Activated T-helper 1 cell treated with anti-CD3 and anti-CD28 coated beads, Interleukin-12 subunit alpha, Interleukin-12 subunit beta, Interleukin-2, Interleukin-4 antibody, amounts not matched to agents 30 ng/mL and 10 ng/mL and 1 ng/mL, durations not matched to agents 14 hours and 24 hours and 36 hours (primary cell): Measurements from ENCODE around the gene RGN. TPM values are rescaled to one million over a fixed set of nuclear protein-coding genes. Genes with fewer than 3 reads are reported as not detected.
"Not testable (repeated sequence)": the region's sequence is repeated elsewhere in the genome, so short reads cannot be mapped to it uniquely, and the experiment has no call there.

Experiments
- DNase-seq: peaks from one replicate; pipeline ENCODE4 v3.0.0; 2021; ENCODE audit warnings: low spot score
- H3K27ac Mint-ChIP-seq: one replicate; pipeline ENCODE4 v1.8.0; 2021; ENCODE audit warnings: mild to moderate bottlenecking, mixed read lengths
- H3K27me3 Mint-ChIP-seq: one replicate; pipeline ENCODE4 v1.8.0; 2022; ENCODE audit warnings: mild to moderate bottlenecking, moderate library complexity, mixed read lengths; ENCODE audit not compliant: insufficient read depth
- H3K36me3 Mint-ChIP-seq: one replicate; pipeline ENCODE4 v1.8.0; 2021; ENCODE audit warnings: low read depth, mixed read lengths
- H3K4me1 Mint-ChIP-seq: one replicate; pipeline ENCODE4 v1.8.0; 2021; ENCODE audit warnings: low read depth, mixed read lengths
- H3K4me3 Mint-ChIP-seq: one replicate; pipeline ENCODE4 v1.8.0; 2021; ENCODE audit warnings: mild to moderate bottlenecking, moderate library complexity, mixed read lengths
- H3K9me3 Mint-ChIP-seq: one replicate; pipeline ENCODE4 v1.8.0; 2021; ENCODE audit warnings: mixed read lengths
- intact Hi-C: fragments of 100-400 bp; cut with micrococcal nuclease; formaldehyde crosslinking; loops from one replicate; pipeline ENCODE4 v1.15.1; 2024
- total RNA-seq: library from RNA; stranded (reverse); gene quantifications from 2 replicates; pipeline ENCODE4 v1.2.3, GENCODE V29; 2022

Gene RGN
- total RNA-seq, 1 donor from 2014 or later, result not detected

DNA sequence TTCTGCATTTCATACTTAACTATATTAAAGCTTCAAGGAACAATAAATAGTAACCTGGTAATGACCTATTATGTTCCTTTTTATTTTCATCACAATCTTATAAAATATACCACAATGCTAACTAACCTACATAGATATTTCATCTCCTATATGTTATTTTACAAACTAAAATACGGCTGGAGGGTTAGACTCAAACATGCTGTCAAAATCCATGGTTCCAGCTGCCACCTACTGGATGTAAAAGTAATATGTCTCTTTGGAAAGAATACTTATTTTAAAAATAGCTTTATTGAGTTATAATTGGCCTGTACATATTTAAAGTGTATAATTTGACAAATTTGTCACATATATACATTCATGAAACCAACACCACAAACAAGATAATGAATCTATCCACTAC, 15.0 kb downstream of the RGN start:
- Mint-ChIP-seq H3K27me3 (peaks cover 2% of the 10 kb centered on the region), H3K9me3 (no peaks in the 10 kb centered on the region), H3K27ac (no peak overlapping the region), H3K4me3 (no peak overlapping the region), H3K36me3 (no peaks in the 10 kb centered on the region), H3K4me1 (no peaks in the 10 kb centered on the region)
- intact Hi-C loops, result loop anchor here (5.0 kb wide), 1 partner anchor 336 kb away; the partner anchor contains the start of gene SLC9A7
- no peak for DNase-seq

DNA sequence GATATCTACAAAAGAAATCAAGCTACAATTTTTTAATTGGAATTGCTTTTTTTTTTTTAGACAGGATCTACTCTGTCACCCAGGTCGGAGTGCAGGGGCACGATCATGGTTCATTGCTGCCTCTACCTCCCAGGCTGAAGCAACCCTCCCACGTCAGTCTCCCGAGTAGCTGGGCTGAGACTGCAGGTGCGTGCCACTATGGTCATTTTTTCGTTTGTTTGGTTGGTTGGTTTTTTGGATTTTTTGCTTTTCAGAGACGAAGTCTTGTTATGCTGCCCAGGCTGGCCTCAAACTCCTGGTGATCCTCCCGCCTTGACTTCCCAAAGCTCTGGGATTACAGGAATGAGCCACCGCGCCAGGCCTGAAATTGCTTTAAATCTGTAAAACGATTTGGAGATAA, 15.6 kb downstream of the RGN start:
- H3K9me3 Mint-ChIP-seq, result no peaks in the 10 kb centered on the region
- no peaks in the 10 kb centered on the region for H3K4me1 Mint-ChIP-seq
- no peak for DNase-seq
- peaks cover 2% of the 10 kb centered on the region for H3K27me3 Mint-ChIP-seq
- intact Hi-C loops, result loop anchor here (5.0 kb wide), 1 partner anchor 337 kb away; the partner anchor contains the start of gene SLC9A7
- H3K27ac Mint-ChIP-seq, result no peak overlapping the region
- no peak overlapping the region for H3K4me3 Mint-ChIP-seq
- H3K36me3 Mint-ChIP-seq, result no peaks in the 10 kb centered on the region

DNA sequence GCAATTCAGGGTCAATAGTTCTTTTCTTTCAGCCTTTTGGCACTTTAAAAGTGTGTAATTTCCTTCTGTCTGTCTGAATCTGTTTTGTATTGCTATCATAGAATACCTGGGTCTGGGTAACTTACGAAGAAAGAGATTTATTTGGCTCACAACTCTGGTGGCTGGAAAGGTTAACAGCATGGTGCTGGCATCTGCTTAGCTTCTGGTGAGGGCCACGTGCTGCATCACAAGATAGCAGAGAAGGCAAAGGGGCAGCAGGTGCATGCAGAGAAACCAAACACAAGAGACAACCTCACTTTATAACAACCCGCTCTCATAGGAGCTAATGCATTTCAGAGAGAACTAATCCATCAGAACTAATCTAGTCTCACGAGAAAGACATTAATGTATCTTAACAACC, 18.8 kb downstream of the RGN start:
- H3K36me3 Mint-ChIP-seq, result no peaks in the 10 kb centered on the region
- intact Hi-C loops, result no loop called here
- H3K9me3 Mint-ChIP-seq, result no peaks in the 10 kb centered on the region
- H3K4me3 Mint-ChIP-seq, result no peak overlapping the region
- H3K27ac Mint-ChIP-seq, result no peak overlapping the region
- no peaks in the 10 kb centered on the region for H3K4me1 Mint-ChIP-seq
- DNase-seq, result no peak
- no peaks in the 10 kb centered on the region for H3K27me3 Mint-ChIP-seq

DNA sequence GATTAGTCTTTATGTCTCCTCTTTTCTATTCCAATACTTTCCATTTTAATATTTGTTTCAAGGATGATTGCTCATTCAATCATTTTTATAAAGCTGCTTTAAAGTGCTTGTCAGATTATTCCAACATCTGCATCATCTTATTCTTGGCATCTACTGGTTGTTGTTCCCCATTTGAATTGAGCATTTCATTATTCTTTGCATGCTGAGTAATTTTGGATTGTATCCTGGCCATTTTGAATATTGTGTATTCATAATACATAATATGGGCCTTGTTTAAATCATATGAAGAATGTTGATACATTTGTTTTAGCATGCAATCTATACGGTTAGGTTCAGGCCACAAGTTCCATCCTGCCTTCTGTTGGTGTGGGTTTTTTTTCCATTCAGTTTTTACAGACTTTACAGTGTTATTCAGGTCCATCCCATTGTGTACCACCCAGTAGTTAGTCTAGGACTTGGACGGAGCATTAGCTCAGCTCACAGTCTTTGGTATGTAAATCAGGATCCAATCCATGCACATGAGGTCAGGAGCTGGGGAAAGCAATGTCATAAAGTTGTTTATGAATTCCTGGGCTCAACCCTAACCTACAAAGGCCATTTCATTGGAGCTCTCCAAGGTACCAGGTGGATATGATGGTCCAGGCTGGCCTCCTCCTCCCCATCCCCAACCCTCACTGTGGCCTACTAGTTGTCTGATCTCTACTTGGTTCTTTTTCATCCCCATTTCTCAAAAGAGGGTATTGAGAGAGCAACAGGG, 20.3 kb downstream of the RGN start:
- H3K27me3 Mint-ChIP-seq, result no peaks in the 10 kb centered on the region
- H3K36me3 Mint-ChIP-seq, result no peaks in the 10 kb centered on the region
- no peak for DNase-seq
- intact Hi-C loops, result no loop called here
- H3K4me3 Mint-ChIP-seq, result no peak overlapping the region
- no peaks in the 10 kb centered on the region for H3K9me3 Mint-ChIP-seq
- no peaks in the 10 kb centered on the region for H3K4me1 Mint-ChIP-seq
- no peak overlapping the region for H3K27ac Mint-ChIP-seq

DNA sequence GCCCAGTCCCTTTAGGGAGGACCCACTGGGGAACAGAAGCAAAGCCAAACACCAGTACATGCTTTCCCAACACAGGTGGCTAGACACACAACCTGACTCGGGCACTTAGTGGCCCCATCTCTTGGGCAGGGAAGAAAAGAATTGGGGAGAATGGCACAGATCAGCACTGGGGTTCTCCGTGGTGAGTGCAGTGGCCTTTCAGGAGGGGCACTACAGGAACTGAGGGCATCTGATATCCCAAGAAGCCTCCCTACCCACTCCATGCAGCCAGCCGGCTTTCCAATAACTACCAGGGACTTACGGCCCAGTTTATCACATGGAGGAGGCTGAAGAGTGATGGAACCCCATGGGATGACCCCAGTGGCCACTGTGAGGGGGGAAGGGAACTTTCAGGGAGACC, 23.0 kb downstream of the RGN start:
- no peak for DNase-seq
- H3K9me3 Mint-ChIP-seq, result no peaks in the 10 kb centered on the region
- no peaks in the 10 kb centered on the region for H3K27me3 Mint-ChIP-seq
- no peak overlapping the region for H3K4me3 Mint-ChIP-seq
- H3K27ac Mint-ChIP-seq, result no peak overlapping the region
- intact Hi-C loops, result no loop called here
- H3K4me1 Mint-ChIP-seq, result no peaks in the 10 kb centered on the region
- H3K36me3 Mint-ChIP-seq, result no peaks in the 10 kb centered on the region

DNA sequence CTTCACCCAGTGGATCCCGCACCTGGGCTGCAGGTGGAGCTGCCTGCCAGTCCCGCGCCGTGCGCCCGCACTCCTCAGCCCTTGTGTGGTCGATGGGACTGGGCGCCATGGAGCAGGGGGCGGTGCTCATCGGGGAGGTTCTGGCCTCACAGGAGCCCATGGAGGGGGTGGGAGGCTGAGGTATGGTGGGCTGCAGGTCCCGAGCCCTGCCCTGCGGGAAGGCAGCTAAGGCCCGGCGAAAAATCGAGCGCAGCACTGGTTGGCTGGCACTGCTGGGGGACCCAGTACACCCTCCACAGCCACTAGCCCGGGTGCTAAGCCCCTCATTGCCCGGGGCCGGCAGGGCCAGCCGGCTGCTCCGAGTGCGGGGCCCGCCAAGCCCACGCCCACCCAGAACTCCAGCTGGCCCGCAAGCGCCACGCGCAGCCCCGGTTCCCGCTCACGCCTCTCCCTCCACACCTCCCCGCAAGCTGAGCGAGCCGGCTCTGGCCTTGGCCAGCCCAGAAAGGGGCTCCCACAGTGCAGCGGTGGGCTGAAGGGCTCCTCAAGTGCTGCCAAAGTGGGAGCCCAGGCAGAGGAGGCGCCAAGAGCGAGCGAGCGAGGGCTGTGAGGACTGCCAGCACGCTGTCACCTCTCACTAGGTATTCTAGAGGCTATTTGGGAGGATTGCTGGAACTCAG, 32.8 kb downstream of the RGN start:
- H3K27me3 Mint-ChIP-seq, intact Hi-C loops, H3K9me3 Mint-ChIP-seq, DNase-seq, H3K27ac Mint-ChIP-seq, H3K4me1 Mint-ChIP-seq, H3K36me3 Mint-ChIP-seq, H3K4me3 Mint-ChIP-seq: not testable (repeated sequence)

DNA sequence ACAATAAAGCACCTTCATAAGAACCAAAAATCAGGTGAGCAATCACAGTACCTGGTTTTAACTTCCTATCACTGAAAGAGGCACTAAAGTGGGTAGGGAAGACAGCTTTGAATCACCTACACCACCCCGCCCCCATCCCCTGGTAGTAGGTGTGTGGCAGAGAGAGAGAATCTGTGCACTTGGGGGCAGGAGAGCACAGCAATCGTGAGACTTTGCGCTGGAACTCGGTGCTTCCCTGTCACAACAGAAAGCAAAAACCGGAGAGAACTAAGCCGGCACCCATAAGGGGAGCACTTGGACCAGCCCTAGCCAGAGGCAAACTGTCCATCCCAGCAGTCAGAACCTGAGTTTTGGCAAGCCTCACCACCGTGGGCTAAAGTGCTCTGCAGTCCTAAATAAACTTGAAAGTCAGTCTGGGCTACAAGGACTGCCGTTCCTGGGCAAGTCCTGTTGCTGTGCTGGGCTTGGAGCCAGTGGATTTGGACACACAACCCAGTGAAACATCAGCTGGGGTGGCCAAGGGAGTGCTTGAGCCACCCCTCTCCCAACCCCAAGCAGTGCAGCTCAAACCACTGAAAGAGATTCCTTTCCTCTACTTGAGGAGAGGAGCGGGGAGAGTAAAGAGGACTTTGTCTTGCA, 34.2 kb downstream of the RGN start:
- intact Hi-C loops, result no loop called here
- Mint-ChIP-seq H3K9me3 (no peaks in the 10 kb centered on the region), H3K27me3 (peaks cover 3% of the 10 kb centered on the region), H3K36me3 (no peaks in the 10 kb centered on the region), H3K27ac (no peak overlapping the region), H3K4me3 (no peak overlapping the region), H3K4me1 (no peaks in the 10 kb centered on the region)
- DNase-seq, result no peak

DNA sequence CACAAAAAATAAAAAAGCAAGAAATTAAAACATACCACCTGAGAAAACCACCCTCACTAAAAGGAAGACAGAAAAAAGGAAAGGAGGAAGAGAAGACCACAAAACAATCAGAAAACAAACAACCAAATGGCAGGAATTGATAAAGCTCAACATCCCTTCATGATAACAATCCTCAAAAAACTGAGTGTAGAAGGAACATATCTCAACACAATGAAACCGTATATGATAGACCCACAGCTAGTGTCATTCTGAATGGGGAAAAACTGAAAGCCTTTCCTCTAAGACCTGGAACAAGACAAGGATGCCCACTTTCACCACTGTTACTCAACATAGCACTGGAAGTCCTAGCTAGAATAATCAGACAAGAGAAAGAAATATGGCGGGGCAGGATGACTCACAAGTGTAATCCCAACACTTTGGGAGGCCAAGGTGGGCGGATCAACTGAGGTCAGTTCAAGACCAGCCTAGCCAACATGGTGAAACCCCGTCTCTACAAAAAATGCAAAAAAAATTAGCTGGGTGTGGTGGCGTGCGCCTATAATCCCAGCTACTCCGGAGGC, 38.4 kb downstream of the RGN start:
- H3K4me1 Mint-ChIP-seq, H3K27ac Mint-ChIP-seq, H3K4me3 Mint-ChIP-seq, DNase-seq, H3K9me3 Mint-ChIP-seq, H3K36me3 Mint-ChIP-seq, H3K27me3 Mint-ChIP-seq, intact Hi-C loops: not testable (repeated sequence)

DNA sequence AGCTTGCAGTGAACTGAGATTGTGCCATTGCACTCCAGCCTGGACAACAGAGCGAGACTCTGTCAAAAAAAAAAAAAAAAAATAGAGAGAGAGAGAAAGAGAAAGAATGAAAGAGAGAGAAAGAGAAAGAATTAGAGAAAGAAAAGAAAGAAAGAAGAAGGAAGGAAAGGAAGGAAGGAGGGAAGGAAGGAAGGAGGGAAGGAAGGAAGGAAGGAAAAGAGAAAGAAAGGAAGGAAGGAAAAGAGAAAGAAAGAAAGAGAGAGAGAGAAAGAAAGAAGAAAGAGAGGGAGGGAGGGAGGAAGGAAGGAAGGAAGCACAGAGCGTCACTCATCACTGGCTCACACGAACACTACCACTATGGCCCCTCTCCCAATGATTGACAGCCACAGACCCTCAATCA, 46.2 kb downstream of the RGN start:
- H3K4me3 Mint-ChIP-seq, H3K27me3 Mint-ChIP-seq, intact Hi-C loops, DNase-seq, H3K4me1 Mint-ChIP-seq, H3K36me3 Mint-ChIP-seq, H3K9me3 Mint-ChIP-seq, H3K27ac Mint-ChIP-seq: not testable (repeated sequence)

DNA sequence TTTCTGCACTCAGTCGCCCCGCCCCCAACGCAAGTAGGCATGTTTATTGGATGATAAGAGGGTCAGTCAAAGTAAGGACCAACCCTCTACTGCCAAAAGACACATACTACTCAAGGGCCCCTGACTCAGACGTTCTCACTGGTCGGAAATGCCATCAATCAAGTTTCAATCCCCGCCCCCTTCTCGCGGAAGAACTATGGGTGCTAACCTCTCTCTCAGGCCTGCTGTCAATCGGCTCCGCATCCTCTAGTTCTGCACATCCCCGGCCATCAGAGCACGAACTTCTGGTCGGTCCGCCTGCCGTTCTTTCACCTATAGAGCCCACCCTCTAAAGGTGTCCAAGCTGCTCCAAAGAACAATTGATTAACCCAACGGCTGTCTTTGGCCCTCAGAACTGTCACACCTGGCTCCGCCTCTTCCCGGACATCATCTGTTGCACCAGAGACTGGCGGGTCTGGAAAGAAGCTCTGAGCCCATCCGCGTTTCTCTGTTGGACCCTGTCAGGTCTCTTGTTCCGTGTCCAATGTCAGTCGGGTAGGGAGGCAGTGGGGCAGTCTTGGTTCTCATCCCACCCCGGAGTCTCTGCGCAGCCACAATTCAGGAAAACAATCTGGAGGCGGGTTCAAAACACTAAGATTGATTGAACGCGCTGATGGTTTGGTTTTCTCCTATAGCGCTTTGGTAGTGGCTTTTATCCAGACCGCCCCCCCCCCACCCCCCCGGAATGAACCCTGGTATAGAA, 51.1 kb downstream of the RGN start:
- H3K36me3 Mint-ChIP-seq, result no peaks in the 10 kb centered on the region
- H3K27me3 Mint-ChIP-seq, result no peaks in the 10 kb centered on the region
- DNase-seq, result peak; percentile 86
- H3K4me1 Mint-ChIP-seq, result no peaks in the 10 kb centered on the region
- peak overlapping the region; percentile 98 for H3K27ac Mint-ChIP-seq
- no peaks in the 10 kb centered on the region for H3K9me3 Mint-ChIP-seq
- peak overlapping the region; percentile 97 for H3K4me3 Mint-ChIP-seq
- intact Hi-C loops, result loop anchor here (1.0 to 5.0 kb wide), 5 partner anchors 16 to 584 kb away; partner anchors contain the start of genes RBM10, UBA1 and ZNF674

DNA sequence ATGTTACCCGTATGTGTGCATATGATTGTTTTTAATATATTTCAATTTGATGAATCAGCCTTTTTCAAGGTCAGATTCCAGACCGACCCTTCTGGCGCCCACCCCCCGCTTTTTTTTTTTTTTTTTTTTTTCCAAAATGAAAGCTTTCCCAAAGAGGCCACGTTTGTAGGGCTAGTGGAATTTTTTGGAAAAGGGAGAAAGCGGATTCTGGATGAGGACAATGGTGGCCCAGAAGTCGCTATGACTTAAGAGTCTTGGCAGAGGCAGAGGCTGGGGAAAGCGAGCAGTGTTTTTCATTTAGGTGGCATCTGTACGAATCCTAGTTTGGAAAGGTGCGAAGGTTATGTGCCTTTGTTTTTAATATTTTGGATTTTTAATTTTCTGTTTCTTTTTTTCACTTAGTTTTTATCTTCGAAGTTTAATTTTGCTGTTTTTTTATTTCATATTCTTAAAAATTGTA, 51.7 kb downstream of the RGN start:
- H3K4me3 Mint-ChIP-seq, result peak overlapping the region; percentile 97
- H3K9me3 Mint-ChIP-seq, result no peaks in the 10 kb centered on the region
- peak overlapping the region; percentile 29 for H3K27ac Mint-ChIP-seq
- H3K27me3 Mint-ChIP-seq, result no peaks in the 10 kb centered on the region
- no peaks in the 10 kb centered on the region for H3K36me3 Mint-ChIP-seq
- DNase-seq, result no peak
- H3K4me1 Mint-ChIP-seq, result no peaks in the 10 kb centered on the region
- intact Hi-C loops, result loop anchor here (1.0 to 5.0 kb wide), 5 partner anchors 15 to 585 kb away; partner anchors contain the start of genes RBM10, UBA1 and ZNF674

DNA sequence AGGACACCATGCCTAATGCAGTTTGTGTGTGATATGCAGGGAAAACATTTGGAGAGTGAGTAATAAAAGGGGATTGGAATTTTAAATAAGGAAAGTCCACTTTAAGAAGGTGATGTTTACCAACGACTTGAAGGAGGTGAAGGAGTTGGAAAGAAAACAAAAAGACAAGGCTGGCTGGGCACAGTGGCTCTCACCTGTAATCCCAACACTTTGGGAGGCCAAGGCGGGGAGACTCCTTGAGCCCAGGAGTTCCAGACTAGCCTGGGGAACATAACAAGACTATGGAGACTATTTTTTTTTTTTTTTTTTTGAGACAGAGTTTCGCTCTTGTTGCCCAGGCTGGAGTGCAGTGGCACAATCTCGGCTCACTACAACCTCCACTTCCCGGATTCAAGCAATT, 55.2 kb downstream of the RGN start:
- intact Hi-C loops, result no loop called here
- no peaks in the 10 kb centered on the region for H3K4me1 Mint-ChIP-seq
- H3K9me3 Mint-ChIP-seq, result no peaks in the 10 kb centered on the region
- no peak overlapping the region for H3K4me3 Mint-ChIP-seq
- no peak for DNase-seq
- H3K27me3 Mint-ChIP-seq, result no peaks in the 10 kb centered on the region
- no peaks in the 10 kb centered on the region for H3K36me3 Mint-ChIP-seq
- no peak overlapping the region for H3K27ac Mint-ChIP-seq
